ENCODE results near the gene ALDH3B2.

DNA sequence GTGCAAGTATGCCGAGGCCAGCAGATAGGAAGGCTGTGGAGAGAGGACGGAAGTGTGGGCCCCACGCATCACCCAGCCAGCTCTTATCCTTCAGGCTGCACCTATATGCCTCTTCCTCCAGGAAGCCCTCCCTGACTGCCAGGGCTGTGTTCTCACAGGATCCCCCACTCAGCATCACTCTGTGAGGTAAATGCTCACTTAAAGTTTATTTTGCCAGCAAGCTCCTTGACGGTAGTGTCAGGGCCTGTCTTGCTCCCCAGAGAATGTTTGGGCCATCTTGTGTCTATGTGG is 39.2 kb downstream of the ALDH3B2 start:
- TF ChIP-seq, protein P1, sequence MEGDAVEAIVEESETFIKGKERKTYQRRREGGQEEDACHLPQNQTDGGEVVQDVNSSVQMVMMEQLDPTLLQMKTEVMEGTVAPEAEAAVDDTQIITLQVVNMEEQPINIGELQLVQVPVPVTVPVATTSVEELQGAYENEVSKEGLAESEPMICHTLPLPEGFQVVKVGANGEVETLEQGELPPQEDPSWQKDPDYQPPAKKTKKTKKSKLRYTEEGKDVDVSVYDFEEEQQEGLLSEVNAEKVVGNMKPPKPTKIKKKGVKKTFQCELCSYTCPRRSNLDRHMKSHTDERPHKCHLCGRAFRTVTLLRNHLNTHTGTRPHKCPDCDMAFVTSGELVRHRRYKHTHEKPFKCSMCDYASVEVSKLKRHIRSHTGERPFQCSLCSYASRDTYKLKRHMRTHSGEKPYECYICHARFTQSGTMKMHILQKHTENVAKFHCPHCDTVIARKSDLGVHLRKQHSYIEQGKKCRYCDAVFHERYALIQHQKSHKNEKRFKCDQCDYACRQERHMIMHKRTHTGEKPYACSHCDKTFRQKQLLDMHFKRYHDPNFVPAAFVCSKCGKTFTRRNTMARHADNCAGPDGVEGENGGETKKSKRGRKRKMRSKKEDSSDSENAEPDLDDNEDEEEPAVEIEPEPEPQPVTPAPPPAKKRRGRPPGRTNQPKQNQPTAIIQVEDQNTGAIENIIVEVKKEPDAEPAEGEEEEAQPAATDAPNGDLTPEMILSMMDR (IDR thresholded peaks at IDR 0.05 in 8 of 11, conservative IDR thresholded peaks at IDR 0.05 in 3 of 11): no peak
- TF ChIP-seq POLR2A (IDR thresholded peaks at IDR 0.05): no peak
- no peak for TF ChIP-seq POLR2AphosphoS5 (IDR thresholded peaks at IDR 0.05)
